Measurements from ENCODE around the gene BIRC3. TPM values are rescaled to one million over a fixed set of nuclear protein-coding genes. Genes with fewer than 3 reads are reported as not detected.
A peak's percentile ranks its signal among the peaks of the same experiment; 100 is the strongest.
"Not testable (repeated sequence)": the region's sequence is repeated elsewhere in the genome, so short reads cannot be mapped to it uniquely, and the experiment has no call there.

BIRC3 gene
- total RNA-seq, 1 donor from 2014 or later, result 221 TPM

DNA sequence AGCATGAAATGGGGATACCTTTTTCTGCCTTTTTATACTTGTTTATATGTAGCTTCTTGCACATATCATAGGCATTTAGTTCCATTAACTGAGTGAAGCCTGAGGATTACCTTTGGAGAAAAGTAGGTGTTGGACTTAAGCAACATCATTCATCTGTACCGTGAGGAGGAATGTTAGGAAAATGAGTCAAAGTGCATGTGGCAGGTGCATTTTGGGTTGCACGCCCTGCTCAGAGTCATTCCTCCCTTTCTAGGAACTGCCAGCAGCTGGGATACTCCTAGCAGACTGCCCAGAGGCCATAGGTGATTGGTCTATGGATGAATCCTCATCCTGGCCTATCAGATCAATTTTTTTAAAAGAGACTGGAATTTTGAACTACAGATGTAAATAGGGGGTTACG is 33.3 kb upstream of the BIRC3 start:
- intact Hi-C loops (cut with micrococcal nuclease), result loop anchor here (10.0 kb wide), 1 partner anchor 381 kb away; no protein-coding TSS in a partner anchor
- Mint-ChIP-seq H3K9me3 (no peaks in the 10 kb centered on the region), H3K4me3 (ENCODE audit: low read depth) (no peak overlapping the region), H3K27me3 (ENCODE audit: low read depth) (no peaks in the 10 kb centered on the region), H3K36me3 (ENCODE audit: low read depth) (no peaks in the 10 kb centered on the region), H3K27ac (no peak overlapping the region), H3K4me1 (ENCODE audit: low read depth) (peaks cover 24% of the 10 kb centered on the region)
- no peak for DNase-seq (ENCODE audit: low spot score)

DNA sequence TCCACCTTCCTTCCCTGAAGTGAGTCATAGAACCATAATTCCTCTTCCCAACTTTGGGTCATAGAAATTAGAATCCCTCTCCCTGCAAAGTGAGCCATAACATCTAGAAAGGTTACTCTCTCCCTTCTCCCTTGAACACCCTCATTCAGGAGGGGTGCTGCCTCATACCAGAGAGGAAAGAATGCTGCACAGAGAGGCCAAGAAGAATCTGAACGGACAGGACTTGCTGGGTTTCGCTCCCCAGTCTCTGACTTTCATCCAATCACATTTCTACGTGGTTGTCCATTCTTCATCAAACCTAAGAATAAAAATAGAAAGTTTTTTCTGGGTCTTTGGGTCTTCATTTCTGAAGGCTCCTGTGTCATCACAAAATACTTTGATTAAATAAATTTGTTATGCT is 31.0 kb upstream of the BIRC3 start:
- Mint-ChIP-seq H3K27me3 (ENCODE audit: low read depth) (no peaks in the 10 kb centered on the region), H3K9me3 (no peaks in the 10 kb centered on the region), H3K4me3 (ENCODE audit: low read depth) (no peak overlapping the region), H3K27ac (no peak overlapping the region), H3K36me3 (ENCODE audit: low read depth) (no peaks in the 10 kb centered on the region), H3K4me1 (ENCODE audit: low read depth) (peaks cover 25% of the 10 kb centered on the region)
- no peak for DNase-seq (ENCODE audit: low spot score)
- intact Hi-C loops (cut with micrococcal nuclease), result loop anchor here (10.0 kb wide), 1 partner anchor 379 kb away; no protein-coding TSS in a partner anchor

DNA sequence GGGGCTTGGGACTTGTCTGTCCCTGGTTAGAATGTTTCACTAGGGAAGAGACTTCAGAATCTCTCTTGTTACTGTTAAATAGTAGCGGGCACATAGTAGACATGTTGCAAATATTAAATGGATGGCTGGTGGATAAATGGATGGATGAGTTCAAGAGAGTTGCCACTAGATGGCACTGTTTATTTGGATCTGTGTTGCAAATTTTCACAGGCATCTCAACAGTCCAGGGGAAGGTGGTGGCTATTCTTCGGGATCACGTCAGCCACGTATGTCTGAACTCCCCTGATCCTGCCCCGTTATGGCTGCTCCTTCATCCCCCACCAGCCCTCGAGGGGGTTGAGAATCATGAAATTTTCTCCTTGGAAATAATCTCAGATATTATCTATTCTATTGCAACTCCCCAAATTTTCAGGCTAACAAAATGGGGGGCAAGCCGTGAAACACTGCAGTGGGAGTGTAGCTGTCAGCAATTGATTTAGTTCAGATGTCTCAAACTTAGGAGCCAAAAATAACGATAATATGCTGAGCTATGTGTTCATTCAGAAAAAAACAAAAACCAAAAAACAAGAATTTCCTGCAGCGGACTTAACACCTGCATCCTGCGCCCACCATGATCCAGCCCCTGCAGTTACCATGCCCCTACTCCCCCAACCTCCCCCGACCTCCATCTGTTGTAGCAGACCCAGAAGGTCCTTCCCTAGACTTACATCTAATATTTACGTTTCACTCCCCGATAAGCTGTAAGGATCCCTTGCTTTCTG is 29.1 kb upstream of the BIRC3 start:
- Mint-ChIP-seq H3K4me1 (ENCODE audit: low read depth) (peaks cover 35% of the 10 kb centered on the region), H3K9me3 (no peaks in the 10 kb centered on the region), H3K4me3 (ENCODE audit: low read depth) (peak overlapping the region; percentile 19), H3K27ac (peak overlapping the region; percentile 19), H3K27me3 (ENCODE audit: low read depth) (no peaks in the 10 kb centered on the region), H3K36me3 (ENCODE audit: low read depth) (no peaks in the 10 kb centered on the region)
- intact Hi-C loops (cut with micrococcal nuclease), result loop anchor here (1.0 to 10.0 kb wide), 6 partner anchors 30 to 377 kb away; partner anchors contain the start of gene BIRC2
- no peak for DNase-seq (ENCODE audit: low spot score)

DNA sequence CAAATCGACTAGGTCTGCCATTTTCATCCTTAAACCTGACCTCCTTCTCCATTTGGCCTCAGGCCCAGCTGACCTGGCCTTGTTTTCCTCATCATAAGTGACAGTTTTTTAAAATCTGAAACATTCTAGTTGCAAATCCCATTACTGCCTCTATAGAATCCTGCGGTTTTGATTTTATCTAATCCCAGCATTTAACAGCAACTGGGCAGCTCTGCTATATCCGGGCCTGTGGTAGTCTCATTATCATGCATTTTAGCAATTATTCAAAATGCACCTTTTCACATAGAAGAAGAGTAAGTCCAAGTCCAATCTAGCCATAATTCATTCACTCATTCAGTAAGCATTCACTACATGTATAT is 28.6 kb upstream of the BIRC3 start:
- intact Hi-C loops (cut with micrococcal nuclease), result loop anchor here (1.0 to 10.0 kb wide), 6 partner anchors 30 to 376 kb away; partner anchors contain the start of gene BIRC2
- Mint-ChIP-seq H3K4me3 (ENCODE audit: low read depth) (peak overlapping the region; percentile 3), H3K27ac (no peak overlapping the region), H3K4me1 (ENCODE audit: low read depth) (peaks cover 38% of the 10 kb centered on the region), H3K27me3 (ENCODE audit: low read depth) (no peaks in the 10 kb centered on the region), H3K9me3 (no peaks in the 10 kb centered on the region), H3K36me3 (ENCODE audit: low read depth) (no peaks in the 10 kb centered on the region)
- no peak for DNase-seq (ENCODE audit: low spot score)

DNA sequence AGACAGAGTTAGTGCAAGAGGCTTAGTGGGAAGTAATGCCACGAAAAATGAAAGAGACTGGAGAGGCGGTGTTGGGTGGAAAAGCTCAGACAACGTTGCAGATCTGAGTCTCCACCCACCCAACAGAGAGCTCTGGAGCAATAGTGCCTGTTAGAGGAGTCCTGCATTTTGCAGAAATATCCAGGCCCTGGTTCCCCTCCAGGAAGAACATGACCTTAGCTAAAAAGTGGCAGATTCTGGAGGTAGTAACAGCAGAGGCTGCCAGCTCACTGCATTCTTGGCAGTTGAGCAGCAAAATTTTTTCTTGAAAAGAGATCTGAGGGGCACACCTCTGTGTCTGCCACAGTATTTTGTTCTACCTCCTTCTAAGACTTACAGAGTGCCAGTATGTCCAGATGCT is 27.7 kb upstream of the BIRC3 start:
- no peak for DNase-seq (ENCODE audit: low spot score)
- intact Hi-C loops (cut with micrococcal nuclease), result loop anchor here (2.0 to 10.0 kb wide), 3 partner anchors 205 to 375 kb away; no protein-coding TSS in a partner anchor
- Mint-ChIP-seq H3K4me3 (ENCODE audit: low read depth) (no peak overlapping the region), H3K27ac (no peak overlapping the region), H3K36me3 (ENCODE audit: low read depth) (no peaks in the 10 kb centered on the region), H3K4me1 (ENCODE audit: low read depth) (peaks cover 41% of the 10 kb centered on the region), H3K27me3 (ENCODE audit: low read depth) (no peaks in the 10 kb centered on the region), H3K9me3 (no peaks in the 10 kb centered on the region)

DNA sequence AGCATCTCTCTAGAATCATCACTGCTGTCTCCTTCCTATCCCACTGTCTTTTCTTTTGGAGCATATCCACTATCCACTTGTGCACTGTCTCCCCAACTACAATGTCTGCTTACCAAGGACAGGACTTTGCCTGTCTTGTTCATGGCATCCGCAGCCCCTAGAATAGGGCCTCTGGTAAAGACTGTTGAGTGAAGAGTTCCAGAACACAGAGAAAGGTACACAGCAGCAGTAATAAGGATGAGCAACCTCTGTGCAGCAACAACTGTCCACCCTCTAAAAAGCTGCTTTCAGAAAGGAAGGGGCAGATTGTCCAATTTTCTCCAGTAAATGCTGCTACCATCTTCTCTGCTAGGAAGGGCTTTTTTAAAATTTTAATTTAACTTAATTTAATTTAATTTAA is 25.5 kb upstream of the BIRC3 start:
- Mint-ChIP-seq H3K9me3 (no peaks in the 10 kb centered on the region), H3K27me3 (ENCODE audit: low read depth) (no peaks in the 10 kb centered on the region), H3K36me3 (ENCODE audit: low read depth) (no peaks in the 10 kb centered on the region), H3K4me1 (ENCODE audit: low read depth) (peaks cover 54% of the 10 kb centered on the region), H3K4me3 (ENCODE audit: low read depth) (no peak overlapping the region), H3K27ac (peak overlapping the region; percentile 1)
- intact Hi-C loops (cut with micrococcal nuclease), result no loop called here
- DNase-seq (ENCODE audit: low spot score), result no peak

DNA sequence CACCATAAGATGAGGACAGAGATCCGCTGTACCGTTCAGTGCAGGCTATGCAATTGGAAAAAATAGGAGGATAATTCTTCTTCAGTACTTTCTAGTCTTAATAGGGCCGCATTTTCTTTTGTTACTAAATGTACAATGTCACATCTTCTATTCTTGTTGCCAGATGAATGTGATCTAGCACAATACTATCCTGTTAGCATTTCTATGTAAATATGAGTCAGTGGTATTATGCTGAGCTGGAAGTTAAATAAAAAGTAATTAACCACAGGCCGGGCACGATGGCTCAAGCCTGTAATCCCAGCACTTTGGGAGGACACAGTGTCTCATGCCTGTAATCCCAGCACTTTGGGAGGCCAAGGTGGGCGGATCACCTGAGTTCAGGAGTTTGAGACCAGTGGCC is 24.4 kb upstream of the BIRC3 start:
- Mint-ChIP-seq H3K27ac (peak overlapping the region; percentile 36), H3K4me1 (ENCODE audit: low read depth) (peaks cover 50% of the 10 kb centered on the region), H3K9me3 (peaks cover 2% of the 10 kb centered on the region), H3K4me3 (ENCODE audit: low read depth) (peak overlapping the region; percentile 7), H3K27me3 (ENCODE audit: low read depth) (no peaks in the 10 kb centered on the region), H3K36me3 (ENCODE audit: low read depth) (no peaks in the 10 kb centered on the region)
- intact Hi-C loops (cut with micrococcal nuclease), result no loop called here
- DNase-seq (ENCODE audit: low spot score), result no peak

DNA sequence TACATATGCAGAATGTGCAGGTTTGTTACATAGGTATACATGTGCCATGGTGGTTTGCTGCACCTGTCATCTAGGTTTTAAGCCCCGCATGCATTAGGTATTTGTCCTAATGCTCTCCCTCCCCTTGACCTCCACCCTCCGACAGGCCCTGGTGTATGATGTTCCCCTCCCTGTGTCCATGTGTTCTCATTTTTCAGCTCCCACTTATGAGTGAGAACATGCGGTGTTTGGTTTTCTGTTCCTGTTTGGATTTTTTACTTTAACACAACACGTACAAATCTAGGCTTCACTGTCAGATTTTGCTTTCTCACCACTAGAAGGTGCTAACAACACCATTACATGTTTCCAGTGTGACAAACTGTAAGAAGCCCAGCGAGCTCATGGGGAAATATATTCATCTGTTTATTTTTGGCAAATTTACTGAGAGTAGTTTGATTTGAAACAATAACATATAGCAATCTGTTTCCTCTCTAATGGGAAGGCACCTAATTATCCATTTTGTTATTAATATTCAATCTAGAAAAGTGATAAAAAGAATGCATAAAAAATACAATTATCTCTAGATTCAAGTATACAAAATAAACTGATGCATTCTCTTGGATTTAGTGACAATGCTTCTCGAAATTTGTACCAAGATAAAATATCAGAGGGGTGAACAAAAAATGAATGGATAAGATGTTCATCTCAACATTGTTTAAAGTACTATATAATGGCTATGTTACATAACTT is 23.2 kb upstream of the BIRC3 start:
- Mint-ChIP-seq H3K4me1 (ENCODE audit: low read depth) (peaks cover 42% of the 10 kb centered on the region), H3K27ac (peak overlapping the region; percentile 95), H3K36me3 (ENCODE audit: low read depth) (peaks cover 10% of the 10 kb centered on the region), H3K9me3 (peaks cover 13% of the 10 kb centered on the region), H3K27me3 (ENCODE audit: low read depth) (no peaks in the 10 kb centered on the region), H3K4me3 (ENCODE audit: low read depth) (peak overlapping the region; percentile 79)
- intact Hi-C loops (cut with micrococcal nuclease), result loop anchor here (1.0 kb wide), 2 partner anchors 11 to 23 kb away; partner anchors contain the start of gene BIRC3
- DNase-seq (ENCODE audit: low spot score), result no peak

DNA sequence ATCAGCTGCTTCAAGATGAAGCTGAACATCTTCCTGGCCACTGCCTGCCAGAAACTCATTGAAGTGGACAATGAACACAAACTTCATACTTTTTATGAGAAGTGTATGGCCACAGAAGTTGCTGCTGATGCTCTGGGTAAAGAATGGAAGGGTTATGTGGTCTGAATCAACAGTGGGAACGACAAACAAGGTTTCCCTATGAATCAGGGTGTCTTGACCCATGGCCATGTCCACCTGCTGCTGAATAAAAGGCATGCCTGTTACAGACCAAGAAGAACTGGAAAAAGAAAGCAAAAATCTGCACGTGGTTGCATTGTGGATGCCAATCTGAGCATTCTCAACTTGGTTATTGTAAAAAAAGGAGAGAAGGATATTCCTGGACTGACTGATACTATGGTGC is 22.2 kb upstream of the BIRC3 start:
- DNase-seq (ENCODE audit: low spot score), result no peak
- Mint-ChIP-seq H3K4me1 (ENCODE audit: low read depth) (peaks cover 41% of the 10 kb centered on the region), H3K27me3 (ENCODE audit: low read depth) (no peaks in the 10 kb centered on the region), H3K9me3 (peaks cover 20% of the 10 kb centered on the region), H3K27ac (peak overlapping the region; percentile 39), H3K4me3 (ENCODE audit: low read depth) (no peak overlapping the region), H3K36me3 (ENCODE audit: low read depth) (peaks cover 20% of the 10 kb centered on the region)
- intact Hi-C loops (cut with micrococcal nuclease), result no loop called here

DNA sequence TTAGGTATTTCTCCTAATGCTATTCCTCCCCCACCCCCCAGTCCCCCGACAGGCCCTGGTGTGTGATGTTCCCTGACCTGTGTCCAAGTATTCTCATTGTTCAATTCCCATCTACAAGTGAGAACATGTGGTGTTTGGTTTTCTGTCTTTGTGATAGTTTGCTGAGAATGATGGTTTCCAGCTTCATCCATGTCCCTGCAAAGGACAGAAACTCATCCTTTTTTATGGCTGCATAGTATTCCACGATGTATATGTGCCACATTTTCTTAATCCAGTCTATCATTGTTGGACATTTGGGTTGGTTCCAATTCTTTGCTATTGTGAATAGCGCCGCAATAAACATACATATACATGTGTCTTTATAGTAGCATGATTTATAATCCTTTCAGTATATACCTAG is 20.5 kb upstream of the BIRC3 start:
- Mint-ChIP-seq H3K36me3 (ENCODE audit: low read depth) (peaks cover 27% of the 10 kb centered on the region), H3K4me1 (ENCODE audit: low read depth) (peaks cover 45% of the 10 kb centered on the region), H3K9me3 (peaks cover 26% of the 10 kb centered on the region)
- H3K27me3 Mint-ChIP-seq (ENCODE audit: low read depth); DNase-seq (ENCODE audit: low spot score); H3K27ac Mint-ChIP-seq; intact Hi-C loops (cut with micrococcal nuclease); H3K4me3 Mint-ChIP-seq (ENCODE audit: low read depth): not testable (repeated sequence)

DNA sequence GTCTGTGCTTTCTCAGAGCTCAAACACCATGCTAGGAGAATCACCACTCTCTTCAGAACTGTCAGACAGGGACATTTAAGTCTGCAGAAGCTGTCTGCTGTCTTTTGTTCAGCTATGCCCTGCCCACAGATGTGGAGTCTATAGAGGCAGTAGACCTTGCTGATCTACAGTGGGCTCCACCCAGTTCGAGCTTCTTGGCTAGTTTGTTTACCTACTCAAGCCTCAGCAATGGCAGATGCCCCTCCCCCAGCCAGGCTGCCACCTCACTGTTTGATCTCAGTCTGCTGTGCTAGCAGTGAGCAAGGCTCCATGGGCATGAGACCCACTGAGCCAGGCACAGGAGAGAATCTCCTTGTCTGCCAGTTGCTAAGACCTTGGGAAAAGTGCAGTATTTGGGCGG is 16.4 kb upstream of the BIRC3 start:
- H3K27me3 Mint-ChIP-seq (ENCODE audit: low read depth); DNase-seq (ENCODE audit: low spot score); H3K4me3 Mint-ChIP-seq (ENCODE audit: low read depth); intact Hi-C loops (cut with micrococcal nuclease); H3K27ac Mint-ChIP-seq: not testable (repeated sequence)
- Mint-ChIP-seq H3K4me1 (ENCODE audit: low read depth) (peaks cover 52% of the 10 kb centered on the region), H3K9me3 (peaks cover 42% of the 10 kb centered on the region), H3K36me3 (ENCODE audit: low read depth) (peaks cover 47% of the 10 kb centered on the region)

DNA sequence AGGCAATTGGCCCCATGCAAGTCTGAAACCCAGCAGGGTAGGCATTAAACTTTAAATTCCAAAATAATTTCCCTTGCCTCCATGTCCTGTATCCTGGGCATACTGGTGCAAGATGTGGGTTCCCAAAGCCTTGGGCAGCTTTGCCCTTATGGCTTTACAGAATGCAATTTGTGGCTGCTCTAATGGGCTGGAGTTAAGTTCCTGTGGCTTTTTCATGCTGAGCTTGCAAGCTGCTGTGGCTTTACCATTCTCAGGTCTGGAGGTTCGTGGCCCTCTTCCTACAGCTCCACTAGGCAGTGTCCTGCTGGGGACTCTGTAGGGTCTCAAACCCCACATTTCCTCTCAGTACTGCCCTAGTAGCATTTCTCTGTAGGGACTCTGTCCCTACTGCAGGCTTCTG is 15.0 kb upstream of the BIRC3 start:
- intact Hi-C loops (cut with micrococcal nuclease), result no loop called here
- Mint-ChIP-seq H3K4me3 (ENCODE audit: low read depth) (no peak overlapping the region), H3K9me3 (peaks cover 42% of the 10 kb centered on the region), H3K27me3 (ENCODE audit: low read depth) (no peaks in the 10 kb centered on the region), H3K36me3 (ENCODE audit: low read depth) (peaks cover 47% of the 10 kb centered on the region), H3K27ac (no peak overlapping the region), H3K4me1 (ENCODE audit: low read depth) (peaks cover 65% of the 10 kb centered on the region)
- DNase-seq (ENCODE audit: low spot score), result no peak

DNA sequence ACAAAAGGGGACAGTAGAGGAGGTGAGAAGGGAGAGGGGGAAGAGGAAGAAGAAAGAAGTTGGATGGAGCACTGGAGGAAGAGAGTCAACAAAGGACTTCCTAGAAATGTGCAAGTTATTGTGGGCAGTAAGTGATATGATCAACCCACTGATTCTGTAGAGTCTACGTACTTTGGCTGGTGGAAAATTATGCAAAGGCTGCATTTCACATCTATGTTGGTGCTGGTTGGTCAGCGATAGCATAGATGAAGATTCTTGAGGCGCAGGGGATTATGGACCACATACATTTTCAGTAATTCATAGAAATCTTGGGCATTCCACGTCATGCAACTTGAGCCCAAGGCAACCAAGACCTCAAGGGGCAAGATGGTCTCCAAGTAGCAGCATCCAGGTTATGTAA is 12.6 kb upstream of the BIRC3 start:
- peak overlapping the region; percentile 78 for H3K4me3 Mint-ChIP-seq (ENCODE audit: low read depth)
- peaks cover 22% of the 10 kb centered on the region for H3K9me3 Mint-ChIP-seq
- intact Hi-C loops (cut with micrococcal nuclease), result loop anchor here (1.0 kb wide), 2 partner anchors 10 to 13 kb away; partner anchors contain the start of gene BIRC3
- peaks cover 34% of the 10 kb centered on the region for H3K36me3 Mint-ChIP-seq (ENCODE audit: low read depth)
- no peaks in the 10 kb centered on the region for H3K27me3 Mint-ChIP-seq (ENCODE audit: low read depth)
- H3K4me1 Mint-ChIP-seq (ENCODE audit: low read depth), result peaks cover 64% of the 10 kb centered on the region
- H3K27ac Mint-ChIP-seq, result peak overlapping the region; percentile 84
- no peak for DNase-seq (ENCODE audit: low spot score)

All from activated T-helper 2 cell treated with anti-CD3 and anti-CD28 coated beads, Interferon-gamma antibody, Interleukin-2, Interleukin-4, amounts not matched to agents 10 μg/mL and 5 μg/mL and 100 μg/mL, durations not matched to agents 14 hours and 24 hours and 36 hours (primary cell).